Fibroblast of upper back skin (primary cell): ENCODE results near the gene GRID2.
"Not testable (repeated sequence)": the region's sequence is repeated elsewhere in the genome, so short reads cannot be mapped to it uniquely, and the experiment has no call there.

ENCODE experiments used
- DNase-seq: peaks from one replicate; pipeline ENCODE4 v3.0.0-alpha.2; 2013

The GRID2 gene

GRCh38 chr4:93221771-93222170, 918.0 kb downstream of the GRID2 start:
- DNase-seq = no peak

GRCh38 chr4:93228021-93228420, 924.3 kb downstream of the GRID2 start:
- no peak for DNase-seq

GRCh38 chr4:93232883-93233282, 929.1 kb downstream of the GRID2 start:
- DNase-seq = no peak

GRCh38 chr4:93237521-93237920, 933.8 kb downstream of the GRID2 start:
- DNase-seq = no peak

- DNase-seq = no peak
These were observed 939.5 kb downstream of the GRID2 start for GRCh38 chr4:93243262-93243661.

GRCh38 chr4:93261207-93261606, 957.4 kb downstream of the GRID2 start:
- DNase-seq = no peak

GRCh38 chr4:93263166-93263565, 959.4 kb downstream of the GRID2 start:
- no peak for DNase-seq

GRCh38 chr4:93267747-93268146, 964.0 kb downstream of the GRID2 start:
- no peak for DNase-seq

- DNase-seq = no peak
These were observed 981.6 kb downstream of the GRID2 start for GRCh38 chr4:93285346-93285745.

- no peak for DNase-seq
These were observed 985.5 kb downstream of the GRID2 start for GRCh38 chr4:93289241-93289640.

GRCh38 chr4:93289831-93290230, 986.1 kb downstream of the GRID2 start:
- DNase-seq = no peak

GRCh38 chr4:93299118-93299517, 995.4 kb downstream of the GRID2 start:
- no peak for DNase-seq

GRCh38 chr4:93300780-93301555, 997.2 kb downstream of the GRID2 start:
- not testable (repeated sequence) for DNase-seq

GRCh38 chr4:93302310-93302709, 998.5 kb downstream of the GRID2 start:
- no peak for DNase-seq

- no peak for DNase-seq
These were observed 999.7 kb downstream of the GRID2 start for GRCh38 chr4:93303440-93303839.

GRCh38 chr4:93312299-93312698, 1008.5 kb downstream of the GRID2 start:
- no peak for DNase-seq

- DNase-seq = peak; percentile 40
These were observed 1009.4 kb downstream of the GRID2 start for GRCh38 chr4:93313197-93313596.

GRCh38 chr4:93317057-93317456, 1013.3 kb downstream of the GRID2 start:
- DNase-seq = no peak

GRCh38 chr4:93317561-93317960, 1013.8 kb downstream of the GRID2 start:
- DNase-seq = peak; percentile 23

GRCh38 chr4:93319041-93319440, 1015.3 kb downstream of the GRID2 start:
- peak; percentile 7 for DNase-seq

- peak; percentile 83 for DNase-seq
These were observed 1016.6 kb downstream of the GRID2 start for GRCh38 chr4:93320356-93320755.

GRCh38 chr4:93327346-93327745, 1023.6 kb downstream of the GRID2 start:
- no peak for DNase-seq

- peak; percentile 14 for DNase-seq
These were observed 1030.2 kb downstream of the GRID2 start for GRCh38 chr4:93334003-93334402.

- no peak for DNase-seq
These were observed 1033.4 kb downstream of the GRID2 start for GRCh38 chr4:93337196-93337595.

- DNase-seq = no peak
These were observed 1039.0 kb downstream of the GRID2 start for GRCh38 chr4:93342738-93343137.
